ENCODE results near the gene SYNE2. TPM values are rescaled to one million over a fixed set of nuclear protein-coding genes. Genes with fewer than 3 reads are reported as not detected.
A peak's percentile ranks its signal among the peaks of the same experiment; 100 is the strongest.

Gene SYNE2
- total and polyA plus RNA-seq, 2 donors (not counting 1 experiment from before 2014, with no cell fraction given) = 3.1 to 15.4 TPM

- no peak for TF ChIP-seq EZH2 (IDR thresholded peaks at IDR 0.05; ENCODE audit: low read length, missing control alignments)
Observed at GRCh38 chr14:64059454-64060198, 206.8 kb downstream of the SYNE2 start.

GRCh38 chr14:64060199-64060545 is 207.4 kb downstream of the SYNE2 start:
- H3K4me3 ChIP-seq (replicated peaks in 1 of 4; ENCODE audit: control extremely low read depth in 1 of 4, insufficient read depth in 1 of 4, low read depth in 3 of 4, low read length in 4 of 4) = no peak overlapping the region
- no peak overlapping the region for H3K4me2 ChIP-seq (ENCODE audit: extremely low read depth, insufficient read depth, low read length)
- H3K79me2 ChIP-seq (ENCODE audit: control insufficient read depth, insufficient read depth, low read length) = no peaks in the 10 kb centered on the region
- H3K4me1 ChIP-seq (ENCODE audit: control insufficient read depth, extremely low read depth, insufficient read depth, low read length) = no peaks in the 10 kb centered on the region
- no peak overlapping the region for H3K9ac ChIP-seq (ENCODE audit: insufficient read depth, low read length)
- no peaks in the 10 kb centered on the region for H3K27me3 ChIP-seq (ENCODE audit: control insufficient read depth, insufficient read depth, low read length)
- no peaks in the 10 kb centered on the region for H3K36me3 ChIP-seq (ENCODE audit: control insufficient read depth, insufficient read depth, low read length)
- no peak for TF ChIP-seq EZH2 (IDR thresholded peaks at IDR 0.05; ENCODE audit: low read length, missing control alignments)
- no peak for TF ChIP-seq CTCF (conservative IDR thresholded peaks at IDR 0.05 in 1 of 2, IDR thresholded peaks at IDR 0.05 in 1 of 2; ENCODE audit: low read depth in 1 of 2, low read length in 2 of 2)
- H4K20me1 ChIP-seq (ENCODE audit: control insufficient read depth, extremely low read depth, insufficient read depth, low read length) = no peaks in the 10 kb centered on the region
- H3K9me3 ChIP-seq (ENCODE audit: control insufficient read depth, insufficient read depth, low read depth, low read length) = no peaks in the 10 kb centered on the region
- DNase-seq (ENCODE audit: low read depth in 2 of 2) = no peak
- no peak overlapping the region for H2AFZ ChIP-seq (ENCODE audit: low read length)
- no peak overlapping the region for H3K27ac ChIP-seq (ENCODE audit: insufficient read depth, low read length)

More at GRCh38 chr14:64059454-64060198, 206.8 kb downstream of the SYNE2 start:
- Histone ChIP-seq H3K9me3 (ENCODE audit: control insufficient read depth, insufficient read depth, low read depth, low read length) (no peaks in the 10 kb centered on the region), H3K36me3 (ENCODE audit: control insufficient read depth, insufficient read depth, low read length) (no peaks in the 10 kb centered on the region), H3K27me3 (ENCODE audit: control insufficient read depth, insufficient read depth, low read length) (no peaks in the 10 kb centered on the region), H4K20me1 (ENCODE audit: control insufficient read depth, extremely low read depth, insufficient read depth, low read length) (no peaks in the 10 kb centered on the region), H3K4me3 (replicated peaks in 1 of 4; ENCODE audit: control extremely low read depth in 1 of 4, insufficient read depth in 1 of 4, low read depth in 3 of 4, low read length in 4 of 4) (no peak overlapping the region), H3K4me1 (ENCODE audit: control insufficient read depth, extremely low read depth, insufficient read depth, low read length) (no peaks in the 10 kb centered on the region), H3K4me2 (ENCODE audit: extremely low read depth, insufficient read depth, low read length) (no peak overlapping the region), H3K79me2 (ENCODE audit: control insufficient read depth, insufficient read depth, low read length) (no peaks in the 10 kb centered on the region), H3K27ac (ENCODE audit: insufficient read depth, low read length) (no peak overlapping the region), H2AFZ (ENCODE audit: low read length) (no peak overlapping the region), H3K9ac (ENCODE audit: insufficient read depth, low read length) (no peak overlapping the region)
- DNase-seq (ENCODE audit: low read depth in 2 of 2) = no peak

- Histone ChIP-seq H4K20me1 (ENCODE audit: control insufficient read depth, extremely low read depth, insufficient read depth, low read length) (no peaks in the 10 kb centered on the region), H3K9ac (ENCODE audit: insufficient read depth, low read length) (no peak overlapping the region), H3K36me3 (ENCODE audit: control insufficient read depth, insufficient read depth, low read length) (no peaks in the 10 kb centered on the region), H3K79me2 (ENCODE audit: control insufficient read depth, insufficient read depth, low read length) (no peaks in the 10 kb centered on the region), H3K9me3 (ENCODE audit: control insufficient read depth, insufficient read depth, low read depth, low read length) (no peaks in the 10 kb centered on the region), H3K4me3 (replicated peaks in 1 of 4; ENCODE audit: control extremely low read depth in 1 of 4, insufficient read depth in 1 of 4, low read depth in 3 of 4, low read length in 4 of 4) (no peak overlapping the region), H3K4me1 (ENCODE audit: control insufficient read depth, extremely low read depth, insufficient read depth, low read length) (no peaks in the 10 kb centered on the region), H3K27ac (ENCODE audit: insufficient read depth, low read length) (no peak overlapping the region), H3K27me3 (ENCODE audit: control insufficient read depth, insufficient read depth, low read length) (no peaks in the 10 kb centered on the region), H2AFZ (ENCODE audit: low read length) (no peak overlapping the region), H3K4me2 (ENCODE audit: extremely low read depth, insufficient read depth, low read length) (no peak overlapping the region)
- no peak for DNase-seq (ENCODE audit: low read depth in 2 of 2)
- TF ChIP-seq EZH2 (IDR thresholded peaks at IDR 0.05; ENCODE audit: low read length, missing control alignments) (no peak), CTCF (conservative IDR thresholded peaks at IDR 0.05 in 1 of 2, IDR thresholded peaks at IDR 0.05 in 1 of 2; ENCODE audit: low read depth in 1 of 2, low read length in 2 of 2) (peak; percentile 29 to 66)
Observed at GRCh38 chr14:64060648-64061096, 207.9 kb downstream of the SYNE2 start.

All from fibroblast of lung (primary cell).